Measurements from ENCODE around the gene MSH4. TPM values are rescaled to one million over a fixed set of nuclear protein-coding genes. Genes with fewer than 3 reads are reported as not detected.
"Not testable (repeated sequence)": the region's sequence is repeated elsewhere in the genome, so short reads cannot be mapped to it uniquely, and the experiment has no call there.

Gene MSH4
- 0.03 TPM for polyA plus RNA-seq (2012; ENCODE audit: low read depth, missing spikeins)

DNA sequence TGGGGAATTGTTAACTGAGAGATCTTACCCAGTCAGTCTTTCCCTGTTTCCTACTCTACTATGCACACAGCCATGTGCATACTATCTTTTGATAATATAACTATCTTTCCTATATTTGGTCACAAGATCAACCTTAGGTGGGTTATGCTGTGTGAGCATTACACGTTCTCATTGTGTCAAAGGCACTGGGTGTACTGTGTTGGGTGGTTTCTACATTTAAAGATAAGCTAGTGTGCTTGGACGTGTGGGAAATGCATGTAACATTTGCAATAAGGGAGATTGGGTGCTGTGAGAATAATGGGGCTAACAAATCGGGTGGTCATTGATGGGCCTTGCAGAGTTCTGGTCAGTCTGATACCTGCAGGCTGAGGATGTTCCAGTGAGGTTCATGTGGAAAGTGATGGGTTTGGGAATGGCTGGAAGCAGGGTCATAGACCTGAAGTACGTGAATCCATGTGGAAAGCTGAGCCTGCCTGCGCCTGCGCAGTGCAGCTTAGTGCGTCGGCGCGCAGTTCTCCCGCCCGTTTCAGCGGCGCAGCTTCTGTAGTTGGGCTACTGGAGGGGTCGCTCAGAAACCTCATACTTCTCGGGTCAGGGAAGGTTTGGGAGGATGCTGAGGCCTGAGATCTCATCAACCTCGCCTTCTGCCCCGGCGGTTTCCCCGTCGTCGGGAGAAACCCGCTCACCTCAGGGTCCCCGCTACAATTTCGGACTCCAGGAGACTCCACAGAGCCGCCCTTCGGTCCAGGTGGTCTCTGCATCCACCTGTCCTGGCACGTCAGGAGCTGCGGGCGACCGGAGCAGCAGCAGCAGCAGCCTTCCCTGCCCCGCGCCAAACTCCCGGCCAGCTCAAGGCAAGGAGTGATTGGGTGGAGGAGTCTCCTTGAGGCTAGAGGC is at the start of gene MSH4:
Gene MSH4, plus strand, starts transcription at position 507 of the 897 bp plus-strand sequence. Its CDS starts 104 bp downstream, at position 611.
- no peak for DNase-seq (ENCODE audit: insufficient read length, low spot score)
- FAIRE-seq: peak; percentile 64
- peak; percentile 85 for TF ChIP-seq POLR2A (IDR thresholded peaks at IDR 0.05; ENCODE audit: low read depth, low read length)
- TF ChIP-seq PAX5 (IDR thresholded peaks at IDR 0.05; ENCODE audit: insufficient read depth, low read length, severe bottlenecking): no peak
- no peak for TF ChIP-seq SPI1 (IDR thresholded peaks at IDR 0.05; ENCODE audit: low read depth, low read length)
- TF ChIP-seq TAF1 (IDR thresholded peaks at IDR 0.05; ENCODE audit: low read depth, low read length): no peak
- TF ChIP-seq POU2F2 (IDR thresholded peaks at IDR 0.05; ENCODE audit: low read depth, low read length): peak; percentile 78
- peak; percentile 93 for TF ChIP-seq POLR2AphosphoS5 (IDR thresholded peaks at IDR 0.05; ENCODE audit: low read depth, low read length)

DNA sequence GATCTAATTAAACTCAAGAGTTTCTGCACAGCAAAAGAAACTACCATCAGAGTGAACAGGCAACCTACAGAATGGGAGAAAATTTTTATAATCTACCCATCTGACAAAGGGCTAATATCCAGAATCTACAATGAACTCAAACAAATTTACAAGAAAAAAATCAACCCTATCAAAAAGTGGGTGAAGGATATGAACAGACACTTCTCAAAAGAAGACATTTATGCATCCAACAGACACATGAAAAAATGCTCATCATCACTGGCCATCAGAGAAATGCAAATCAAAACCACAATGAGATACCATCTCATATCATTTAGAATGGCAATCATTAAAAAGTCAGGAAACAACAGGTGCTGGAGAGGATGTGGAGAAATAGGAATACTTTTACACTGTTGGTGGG is 39.5 kb upstream of the MSH4 start:
- not testable (repeated sequence) for DNase-seq (ENCODE audit: insufficient read length, low spot score); FAIRE-seq

DNA sequence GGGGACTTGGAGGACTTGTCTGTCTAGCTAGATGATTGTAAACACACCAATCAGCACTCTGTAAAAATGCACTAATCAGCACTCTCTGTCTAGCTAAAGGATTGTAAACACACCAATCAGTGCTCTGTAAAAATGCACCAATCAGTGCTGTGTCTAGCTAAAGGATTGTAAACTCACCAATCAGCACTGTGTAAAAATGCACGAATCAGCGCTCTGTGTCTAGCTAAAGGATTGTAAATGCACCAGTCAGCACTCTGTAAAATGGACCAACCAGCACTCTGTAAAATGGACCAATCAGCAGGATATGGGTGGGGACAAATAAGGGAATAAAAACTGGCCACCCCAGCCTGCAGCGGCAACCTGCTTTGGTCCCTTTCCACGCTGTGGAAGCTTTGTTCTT is 38.1 kb upstream of the MSH4 start:
- not testable (repeated sequence) for DNase-seq (ENCODE audit: insufficient read length, low spot score); FAIRE-seq

DNA sequence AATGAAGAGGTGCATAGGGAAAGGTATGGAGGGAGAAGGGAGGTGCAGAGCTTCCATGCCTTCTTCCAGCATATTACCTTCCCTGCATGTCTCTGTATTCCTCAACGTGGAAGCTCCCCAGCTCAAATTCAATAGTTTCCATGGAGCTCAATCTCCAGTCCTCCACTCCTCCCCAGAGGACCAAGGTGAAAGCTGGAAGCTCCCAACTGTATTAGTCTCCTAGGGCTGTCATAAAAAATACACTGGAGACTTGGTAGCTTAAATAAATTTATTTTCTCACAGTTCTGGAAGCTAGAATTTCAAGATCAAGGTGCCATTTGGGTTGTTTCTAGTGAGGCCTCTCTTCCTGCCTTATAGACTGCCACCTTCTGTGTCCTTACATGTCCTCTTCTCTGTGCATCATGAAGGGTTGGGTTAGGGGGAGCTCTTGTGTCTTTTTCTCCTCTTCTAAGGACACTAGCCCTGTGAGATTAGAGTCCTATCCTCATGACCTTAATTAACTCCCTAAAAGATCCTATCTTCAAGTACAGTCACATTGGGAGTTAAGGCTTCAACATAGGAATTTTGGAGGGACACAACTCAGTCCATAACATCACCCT is 32.5 kb upstream of the MSH4 start:
- FAIRE-seq (peak; percentile 5), DNase-seq (ENCODE audit: insufficient read length, low spot score) (no peak)

DNA sequence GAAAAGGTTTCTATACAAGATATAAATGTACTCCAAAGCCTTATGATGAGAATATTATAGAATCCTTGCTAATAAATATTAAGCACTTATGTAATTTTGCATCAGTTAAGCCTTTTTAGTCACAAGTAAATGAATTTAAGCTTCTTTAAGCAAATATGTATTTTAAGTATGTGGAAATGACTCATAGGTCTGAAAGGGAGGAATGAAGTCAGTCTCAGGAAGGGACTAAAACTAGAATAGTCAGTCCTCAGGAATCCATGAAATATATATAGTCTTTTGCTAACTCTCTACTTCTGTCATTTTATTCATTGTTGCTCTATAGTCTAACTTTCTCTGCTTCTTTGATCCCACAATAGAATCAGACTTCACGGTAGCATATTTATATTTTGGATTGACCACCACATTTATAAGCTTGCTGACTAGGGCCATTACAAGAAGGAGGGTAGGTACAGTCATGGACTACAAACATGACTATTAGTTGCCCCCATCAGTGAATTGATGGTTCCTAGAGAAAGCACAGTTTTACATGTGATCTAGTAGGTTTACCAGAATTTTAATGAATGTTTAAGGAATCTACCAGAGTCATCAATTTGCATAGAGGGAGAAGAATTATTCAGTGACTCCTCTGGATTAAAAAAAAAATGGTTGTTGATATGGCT is 30.9 kb upstream of the MSH4 start:
- FAIRE-seq: no peak
- DNase-seq (ENCODE audit: insufficient read length, low spot score): no peak
- TF ChIP-seq POLR2AphosphoS5 (IDR thresholded peaks at IDR 0.05; ENCODE audit: low read depth, low read length) (no peak), POU2F2 (IDR thresholded peaks at IDR 0.05; ENCODE audit: low read depth, low read length) (no peak), TAF1 (IDR thresholded peaks at IDR 0.05; ENCODE audit: low read depth, low read length) (no peak), PAX5 (IDR thresholded peaks at IDR 0.05; ENCODE audit: insufficient read depth, low read length, severe bottlenecking) (no peak), SPI1 (IDR thresholded peaks at IDR 0.05; ENCODE audit: low read depth, low read length) (no peak), POLR2A (IDR thresholded peaks at IDR 0.05; ENCODE audit: low read depth, low read length) (no peak)

More for the DNA sequence above, 32.5 kb upstream of the MSH4 start:
- TF ChIP-seq POLR2A (IDR thresholded peaks at IDR 0.05; ENCODE audit: low read depth, low read length): no peak
- no peak for TF ChIP-seq POLR2AphosphoS5 (IDR thresholded peaks at IDR 0.05; ENCODE audit: low read depth, low read length)
- TF ChIP-seq TAF1 (IDR thresholded peaks at IDR 0.05; ENCODE audit: low read depth, low read length): no peak
- TF ChIP-seq POU2F2 (IDR thresholded peaks at IDR 0.05; ENCODE audit: low read depth, low read length): no peak
- no peak for TF ChIP-seq SPI1 (IDR thresholded peaks at IDR 0.05; ENCODE audit: low read depth, low read length)
- no peak for TF ChIP-seq PAX5 (IDR thresholded peaks at IDR 0.05; ENCODE audit: insufficient read depth, low read length, severe bottlenecking)

DNA sequence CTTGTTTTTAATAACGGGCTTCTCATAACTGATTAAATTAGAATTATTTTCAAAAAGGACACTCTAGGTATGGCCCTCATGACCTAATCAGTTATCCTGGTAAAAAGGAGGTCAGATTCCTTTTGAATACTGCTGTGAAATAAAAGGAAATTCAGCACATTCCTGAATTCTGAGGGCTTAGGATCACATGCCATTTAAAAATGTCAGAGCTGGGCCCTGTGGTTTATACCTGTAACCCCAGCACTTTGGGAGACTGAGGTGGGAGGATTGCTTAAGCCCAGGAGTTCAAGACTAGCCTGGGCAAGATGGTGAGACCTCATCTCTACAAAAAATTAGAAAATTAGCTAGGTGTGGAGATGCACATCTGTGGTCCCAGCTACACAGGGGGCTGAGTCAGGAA is 28.7 kb upstream of the MSH4 start:
- no peak for FAIRE-seq
- no peak for TF ChIP-seq POLR2AphosphoS5 (IDR thresholded peaks at IDR 0.05; ENCODE audit: low read depth, low read length)
- no peak for TF ChIP-seq TAF1 (IDR thresholded peaks at IDR 0.05; ENCODE audit: low read depth, low read length)
- TF ChIP-seq PAX5 (IDR thresholded peaks at IDR 0.05; ENCODE audit: insufficient read depth, low read length, severe bottlenecking): no peak
- TF ChIP-seq POU2F2 (IDR thresholded peaks at IDR 0.05; ENCODE audit: low read depth, low read length): no peak
- no peak for TF ChIP-seq POLR2A (IDR thresholded peaks at IDR 0.05; ENCODE audit: low read depth, low read length)
- no peak for TF ChIP-seq SPI1 (IDR thresholded peaks at IDR 0.05; ENCODE audit: low read depth, low read length)
- DNase-seq (ENCODE audit: insufficient read length, low spot score): no peak

DNA sequence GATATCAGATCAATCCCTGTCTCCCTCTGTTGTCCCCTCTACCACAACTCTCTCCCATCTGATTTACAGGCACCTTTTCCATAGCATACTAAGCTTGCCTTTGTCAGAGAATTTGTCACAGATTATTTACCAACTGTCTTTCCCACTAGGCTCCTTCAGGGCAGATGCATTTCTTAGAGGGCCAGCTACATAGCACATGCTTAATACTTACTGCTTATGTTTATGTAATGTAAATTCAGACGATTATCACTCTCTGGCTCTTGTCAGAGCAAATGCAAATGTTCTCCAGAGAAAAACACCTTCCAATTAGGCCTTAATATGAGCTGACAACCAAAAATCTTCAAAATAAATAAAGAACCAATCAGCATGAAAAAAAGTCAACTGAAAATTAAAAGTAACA is 25.9 kb upstream of the MSH4 start:
- FAIRE-seq (no peak), DNase-seq (ENCODE audit: insufficient read length, low spot score) (no peak)
- TF ChIP-seq TAF1 (IDR thresholded peaks at IDR 0.05; ENCODE audit: low read depth, low read length): no peak
- no peak for TF ChIP-seq POU2F2 (IDR thresholded peaks at IDR 0.05; ENCODE audit: low read depth, low read length)
- no peak for TF ChIP-seq POLR2A (IDR thresholded peaks at IDR 0.05; ENCODE audit: low read depth, low read length)
- TF ChIP-seq POLR2AphosphoS5 (IDR thresholded peaks at IDR 0.05; ENCODE audit: low read depth, low read length): no peak
- no peak for TF ChIP-seq PAX5 (IDR thresholded peaks at IDR 0.05; ENCODE audit: insufficient read depth, low read length, severe bottlenecking)
- no peak for TF ChIP-seq SPI1 (IDR thresholded peaks at IDR 0.05; ENCODE audit: low read depth, low read length)

DNA sequence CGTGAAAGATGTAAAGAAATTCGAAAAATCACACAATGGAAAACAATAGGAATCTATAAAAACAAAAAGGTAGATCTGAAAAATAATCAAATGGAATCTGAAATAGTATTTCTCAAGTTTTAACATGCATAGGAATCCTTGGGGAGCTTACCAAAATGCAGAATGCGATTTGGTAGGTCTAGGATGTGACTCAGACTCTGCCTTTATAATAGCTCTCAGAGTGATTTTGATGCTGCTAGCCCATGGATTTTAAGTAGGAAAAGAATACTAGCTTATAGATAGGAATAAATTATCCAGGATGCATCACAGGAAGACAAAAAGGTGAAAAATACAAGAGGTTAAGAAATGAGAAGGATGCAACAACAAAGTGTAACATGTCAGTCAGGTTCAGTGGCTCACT is 24.7 kb upstream of the MSH4 start:
- no peak for FAIRE-seq
- DNase-seq (ENCODE audit: insufficient read length, low spot score): no peak
- TF ChIP-seq POLR2AphosphoS5 (IDR thresholded peaks at IDR 0.05; ENCODE audit: low read depth, low read length) (no peak), PAX5 (IDR thresholded peaks at IDR 0.05; ENCODE audit: insufficient read depth, low read length, severe bottlenecking) (no peak), SPI1 (IDR thresholded peaks at IDR 0.05; ENCODE audit: low read depth, low read length) (no peak), POLR2A (IDR thresholded peaks at IDR 0.05; ENCODE audit: low read depth, low read length) (no peak), TAF1 (IDR thresholded peaks at IDR 0.05; ENCODE audit: low read depth, low read length) (no peak), POU2F2 (IDR thresholded peaks at IDR 0.05; ENCODE audit: low read depth, low read length) (no peak)

DNA sequence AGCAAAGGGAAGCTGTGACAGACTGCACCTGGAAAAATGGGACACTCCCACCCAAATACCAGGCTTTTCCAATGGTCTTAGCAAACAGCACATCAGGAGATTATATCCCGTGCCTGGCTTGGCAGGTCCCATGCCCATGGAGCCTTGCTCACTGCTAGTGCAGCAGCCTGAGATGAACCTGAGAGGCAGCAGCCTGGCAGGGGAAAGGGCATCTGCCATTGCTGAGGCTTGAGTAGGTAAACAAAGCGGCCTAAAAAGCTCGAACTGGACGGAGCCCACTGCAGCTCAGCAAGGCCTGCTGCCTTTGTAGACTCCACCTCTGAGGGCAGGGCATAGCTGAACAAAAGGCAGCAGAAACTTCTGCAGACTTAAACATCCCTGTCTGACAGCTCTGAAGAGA is 18.9 kb upstream of the MSH4 start:
- DNase-seq (ENCODE audit: insufficient read length, low spot score); FAIRE-seq: not testable (repeated sequence)

DNA sequence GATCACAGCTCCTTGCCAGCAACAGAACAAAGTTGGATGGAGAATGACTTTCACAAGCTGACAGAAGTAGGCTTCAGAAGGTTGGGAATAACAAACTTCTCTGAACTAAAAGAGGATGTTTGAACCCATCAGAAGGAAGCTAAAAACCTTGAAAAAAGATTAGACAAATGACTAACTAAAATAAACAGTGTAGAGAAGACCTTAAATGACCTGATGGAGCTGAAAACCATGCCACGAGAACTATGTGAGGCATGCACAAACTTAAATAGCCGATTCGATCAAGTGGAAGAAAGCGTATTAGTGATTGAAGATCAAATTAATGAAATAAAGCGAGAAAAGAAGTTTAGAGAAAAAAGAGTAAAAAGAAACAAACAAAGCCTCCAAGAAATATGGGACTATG is 18.0 kb upstream of the MSH4 start:
- FAIRE-seq; DNase-seq (ENCODE audit: insufficient read length, low spot score): not testable (repeated sequence)

DNA sequence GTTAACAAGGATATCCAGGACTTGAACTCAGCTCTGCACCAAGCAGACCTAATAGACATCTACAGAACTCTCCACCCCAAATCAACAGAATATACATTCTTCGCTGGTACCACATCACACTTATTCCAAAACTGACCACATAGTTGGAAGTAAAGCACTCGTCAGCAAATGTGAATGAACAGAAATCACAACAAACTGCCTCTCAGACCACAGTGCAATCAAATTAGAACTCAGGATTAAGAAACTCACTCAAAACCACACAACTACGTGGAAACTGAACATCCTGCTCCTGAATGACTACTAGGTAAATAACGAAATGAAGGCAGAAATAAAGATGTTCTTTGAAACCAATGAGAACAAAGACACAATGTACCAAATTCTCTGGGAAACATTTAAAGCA is 16.5 kb upstream of the MSH4 start:
- DNase-seq (ENCODE audit: insufficient read length, low spot score); FAIRE-seq: not testable (repeated sequence)

DNA sequence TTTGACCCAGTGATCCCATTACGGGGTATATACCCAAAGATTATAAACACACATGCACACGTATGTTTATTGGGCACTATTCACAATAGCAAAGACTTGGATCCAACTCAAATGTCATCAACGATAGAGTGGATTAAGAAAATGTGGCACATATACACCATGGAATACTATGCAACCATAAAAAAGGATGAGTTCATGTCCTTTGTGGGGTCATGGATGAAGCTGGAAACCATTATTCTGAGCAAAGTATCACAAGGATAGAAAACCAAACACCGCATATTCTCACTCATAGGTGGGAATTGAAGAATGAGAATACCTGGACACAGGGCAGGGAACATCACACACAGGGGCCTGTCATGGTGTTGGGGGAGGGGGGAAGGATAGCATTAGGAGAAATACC is 12.8 kb upstream of the MSH4 start:
- FAIRE-seq; DNase-seq (ENCODE audit: insufficient read length, low spot score): not testable (repeated sequence)
